Neural progenitor cell (in vitro differentiated cells): ENCODE results near the gene NDUFA13.

Source experiments
- CTCF ChIP-seq: fragments of 200-600 bp; sonication (generic); IDR thresholded peaks from 2 replicates; pipeline ENCODE4 v1.5.1; 2017; ENCODE audit warnings: antibody characterized with exemption, mild to moderate bottlenecking
- EZH2 ChIP-seq: fragments of 200-600 bp; sonication (generic); IDR thresholded peaks from 2 replicates; pipeline ENCODE4 v1.6.1; 2017; ENCODE audit warnings: antibody characterized with exemption, mild to moderate bottlenecking, moderate library complexity
- EZH2phosphoT487 ChIP-seq: fragments of 200-600 bp; sonication (generic); IDR thresholded peaks from 2 replicates; pipeline ENCODE4 v1.6.1; 2017; ENCODE audit warnings: antibody characterized with exemption

DNA sequence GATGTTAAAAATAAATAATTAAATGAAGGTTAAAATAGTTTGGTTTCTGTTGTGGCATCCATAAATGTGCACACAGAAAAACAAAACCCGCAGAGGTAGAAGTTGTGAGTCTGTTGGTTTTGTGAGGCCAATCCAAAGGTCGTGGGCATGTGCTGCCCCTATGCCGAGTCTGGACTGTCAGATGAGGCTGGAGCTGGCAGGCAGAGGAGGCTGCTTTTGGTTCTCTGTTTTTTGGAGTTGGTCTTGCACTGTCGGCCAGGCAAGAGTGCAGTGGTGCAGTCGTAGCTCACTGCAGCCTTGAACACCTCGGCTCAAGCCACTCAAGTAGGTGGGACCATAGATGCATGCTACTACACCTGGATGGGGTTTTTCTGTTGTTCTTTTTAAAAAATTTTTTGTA is 44.3 kb upstream of the NDUFA13 start:
- no peak for TF ChIP-seq CTCF
- TF ChIP-seq EZH2 = no peak
- TF ChIP-seq EZH2phosphoT487 = no peak
